ENCODE results near the gene ARL4C. TPM values are rescaled to one million over a fixed set of nuclear protein-coding genes. Genes with fewer than 3 reads are reported as not detected.

Gene ARL4C
- total RNA-seq, 4 donors from 2014 or later = 0.32 to 3.6 (median 0.46) TPM

DNA sequence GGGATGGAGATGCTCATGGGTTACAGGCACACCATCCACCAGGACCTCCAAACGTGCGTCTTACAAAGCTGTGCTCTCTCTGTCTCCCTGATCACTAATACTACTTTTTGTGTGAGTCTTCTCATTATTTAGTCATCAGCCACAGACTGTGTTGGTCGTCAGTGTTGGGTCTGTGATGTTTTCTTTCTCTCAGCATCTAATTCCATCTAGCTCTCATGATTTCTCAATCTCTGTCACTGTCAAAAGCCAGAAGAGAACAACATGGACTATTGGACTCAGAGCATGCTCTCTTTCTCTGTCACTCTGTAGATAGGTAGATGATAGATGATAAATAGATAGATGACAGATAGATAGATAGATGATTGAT lies 6.0 kb upstream of the ARL4C start:
- DNase-seq (no peak), ATAC-seq (no peak)
- intact Hi-C loops (cut with DNase I; ENCODE audit: low total_unique reads) = loop anchor here (5.0 kb wide), 1 partner anchor 366 kb away; no protein-coding TSS in a partner anchor
- Histone ChIP-seq H3K27ac (no peak overlapping the region), H3K4me3 (no peak overlapping the region), H3K27me3 (no peaks in the 10 kb centered on the region), H3K9me3 (no peaks in the 10 kb centered on the region), H3K4me1 (no peaks in the 10 kb centered on the region), H3K36me3 (no peaks in the 10 kb centered on the region)
- in situ Hi-C loops (cut with MboI; ENCODE audit: low sequenced_read_pairs in 4 of 4) = loop anchor here in 1 of 4 donors (10.0 kb wide), 1 partner anchor 358 kb away; no protein-coding TSS in a partner anchor
- TF ChIP-seq POLR2A (IDR thresholded peaks at IDR 0.05) = no peak
- TF ChIP-seq CTCF (IDR thresholded peaks at IDR 0.05 in 4 of 5, conservative IDR thresholded peaks at IDR 0.05 in 1 of 5) = no peak

DNA sequence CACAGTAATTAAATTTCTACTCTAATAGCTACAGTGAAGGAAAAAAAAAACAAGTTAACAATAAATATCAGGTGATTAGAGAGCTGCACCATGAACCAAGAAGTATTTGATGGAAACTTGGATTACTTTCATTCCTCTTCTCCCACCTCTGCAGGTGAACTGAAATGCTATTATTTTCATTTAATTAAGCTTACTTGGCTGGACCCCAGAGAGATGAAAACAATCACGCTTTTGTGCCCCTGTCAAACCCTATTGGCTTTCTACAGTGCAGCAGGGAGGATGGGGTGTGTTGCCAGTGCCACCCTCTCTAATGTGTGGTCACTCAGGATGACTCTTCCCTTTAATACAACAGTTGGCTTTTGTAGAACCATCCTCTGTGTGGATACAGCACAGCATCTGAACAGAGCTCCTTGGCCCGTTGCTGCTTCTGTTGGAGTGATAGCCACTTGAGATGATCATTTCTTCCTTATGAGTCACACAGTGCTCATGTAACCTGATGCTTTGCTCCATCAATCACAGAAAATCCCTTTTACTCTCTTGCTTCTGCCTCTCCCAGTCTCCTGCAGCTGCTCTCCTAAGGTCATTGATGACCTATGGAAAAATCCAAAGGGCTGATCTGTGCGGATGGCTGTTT lies 5.5 kb upstream of the ARL4C start:
- Histone ChIP-seq H3K9me3 (no peaks in the 10 kb centered on the region), H3K36me3 (no peaks in the 10 kb centered on the region), H3K4me3 (no peak overlapping the region), H3K4me1 (no peaks in the 10 kb centered on the region), H3K27ac (no peak overlapping the region), H3K27me3 (no peaks in the 10 kb centered on the region)
- in situ Hi-C loops (cut with MboI; ENCODE audit: low sequenced_read_pairs in 4 of 4) (loop anchor here in 1 of 4 donors (10.0 kb wide), 1 partner anchor 358 kb away; no protein-coding TSS in a partner anchor), intact Hi-C loops (cut with DNase I; ENCODE audit: low total_unique reads) (loop anchor here (5.0 kb wide), 1 partner anchor 365 kb away; no protein-coding TSS in a partner anchor)
- TF ChIP-seq POLR2A (IDR thresholded peaks at IDR 0.05) = no peak
- TF ChIP-seq CTCF (IDR thresholded peaks at IDR 0.05 in 4 of 5, conservative IDR thresholded peaks at IDR 0.05 in 1 of 5) = no peak
- ATAC-seq (no peak), DNase-seq (no peak)

- no peaks in the 10 kb centered on the region for H3K36me3 ChIP-seq
- no peak for DNase-seq
- intact Hi-C loops (cut with DNase I; ENCODE audit: low total_unique reads) (loop anchor here (5.0 kb wide), 1 partner anchor 363 kb away; no protein-coding TSS in a partner anchor), in situ Hi-C loops (cut with MboI; ENCODE audit: low sequenced_read_pairs in 4 of 4) (loop anchor here in 1 of 4 donors (10.0 kb wide), 1 partner anchor 356 kb away; no protein-coding TSS in a partner anchor)
- H3K4me3 ChIP-seq = no peak overlapping the region
- no peak for ATAC-seq
- H3K27ac ChIP-seq = no peak overlapping the region
- no peaks in the 10 kb centered on the region for H3K9me3 ChIP-seq
- H3K27me3 ChIP-seq = peaks cover 0 to 5% (median 4%) of the 10 kb centered on the region in 3 donors
- TF ChIP-seq CTCF (IDR thresholded peaks at IDR 0.05 in 4 of 5, conservative IDR thresholded peaks at IDR 0.05 in 1 of 5) (peak in 2 of 5 experiments; percentile 20 to 40), POLR2A (IDR thresholded peaks at IDR 0.05) (no peak)
- peaks cover 9% of the 10 kb centered on the region in 2 donors for H3K4me1 ChIP-seq
These were observed 3.6 kb upstream of the ARL4C start for GRCh38 chr2:234500394-234501006.

DNA sequence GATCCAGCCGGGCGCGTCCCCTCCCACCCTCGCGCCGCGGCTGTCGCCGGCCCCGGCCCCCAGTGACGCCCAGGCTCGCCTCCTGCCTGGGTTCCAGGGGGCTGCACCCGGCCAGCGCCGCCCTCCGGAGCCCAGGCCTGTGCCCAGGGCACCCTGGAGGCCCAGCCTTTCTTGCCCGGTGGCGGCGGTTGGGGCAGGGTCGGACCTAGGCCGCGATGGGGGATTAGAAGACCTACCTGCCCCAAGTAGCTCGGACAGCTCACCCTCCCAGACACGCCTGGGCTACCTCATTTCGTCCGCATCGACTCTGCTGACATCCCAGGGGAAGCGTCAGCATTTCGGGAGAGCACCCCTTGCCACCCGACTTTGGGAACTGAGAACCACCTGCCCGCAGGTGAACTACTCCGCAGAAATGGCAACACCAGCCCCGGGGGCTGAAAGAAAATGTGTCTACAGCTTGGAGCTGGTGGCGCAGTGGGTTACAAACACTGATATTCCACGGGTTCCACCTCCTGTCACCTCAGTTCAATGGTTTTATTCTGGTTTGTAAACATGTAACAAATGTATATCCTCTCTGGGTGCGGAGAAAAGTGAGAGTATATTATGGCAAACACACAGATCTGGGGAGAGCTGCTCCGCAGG lies 834 bp upstream of the ARL4C start:
- DNase-seq (no peak), ATAC-seq (no peak)
- no peaks in the 10 kb centered on the region for H3K36me3 ChIP-seq
- in situ Hi-C loops (cut with MboI; ENCODE audit: low sequenced_read_pairs in 4 of 4) = loop anchor here in 2 of 4 donors (10.0 to 25.0 kb wide), 2 partner anchors 213 to 360 kb away; no protein-coding TSS in a partner anchor
- intact Hi-C loops (cut with DNase I; ENCODE audit: low total_unique reads) = no loop called here
- H3K27me3 ChIP-seq = peaks cover 20 to 23% (median 22%) of the 10 kb centered on the region in 3 donors
- peaks cover 12 to 18% of the 10 kb centered on the region in 2 donors for H3K4me1 ChIP-seq
- peak overlapping the region; percentile 46 to 65 (median 58) for H3K4me3 ChIP-seq
- H3K9me3 ChIP-seq = no peaks in the 10 kb centered on the region
- peak overlapping the region; percentile 39 to 73 (median 61) for H3K27ac ChIP-seq
- TF ChIP-seq CTCF (IDR thresholded peaks at IDR 0.05 in 4 of 5, conservative IDR thresholded peaks at IDR 0.05 in 1 of 5) (no peak), POLR2A (IDR thresholded peaks at IDR 0.05) (no peak)
